PC-9 (cell line): ENCODE data around the gene CDK17.

Source experiments
- CTCF ChIP-seq: fragments of 200-600 bp; sonication (generic); conservative IDR thresholded peaks from 2 replicates; pipeline ENCODE4 v1.6.1; 2017; ENCODE audit warnings: mixed run types, antibody characterized with exemption, mild to moderate bottlenecking, moderate library complexity
- EZH2 ChIP-seq: fragments of 200-600 bp; sonication (generic); IDR thresholded peaks from 2 replicates; pipeline ENCODE4 v1.8.0; 2017; ENCODE audit warnings: antibody characterized with exemption, low read depth

- TF ChIP-seq CTCF (no peak), EZH2 (no peak)
Measured at GRCh38 chr12:96258104-96258961, 141.9 kb downstream of the CDK17 start.
